ENCODE measurements around the gene TPSD1.
"Not testable (repeated sequence)": the region's sequence is repeated elsewhere in the genome, so short reads cannot be mapped to it uniquely, and the experiment has no call there.

- not testable (repeated sequence) for TF ChIP-seq POLR2A (IDR thresholded peaks at IDR 0.05; ENCODE audit: low read length); GATA1 (IDR thresholded peaks at IDR 0.05; ENCODE audit: low read depth, low read length)
Observed at GRCh38 chr16:1241081-1241480, 14.8 kb upstream of the TPSD1 start.

Data from erythroblast (primary cell).